Astrocyte of the spinal cord (primary cell): ENCODE measurements around the gene POU2AF3.
A peak's percentile ranks its signal among the peaks of the same experiment; 100 is the strongest.
"Not testable (repeated sequence)": the region's sequence is repeated elsewhere in the genome, so short reads cannot be mapped to it uniquely, and the experiment has no call there.

Experiments
- DNase-seq: peaks from one replicate; pipeline ENCODE4 v3.0.0; 2011; ENCODE audit warnings: low read depth, low spot score
- H3K4me3 ChIP-seq: 2 replicates; pipeline ENCODE4 v1.5.1; 2011; ENCODE audit warnings: low read depth, mild to moderate bottlenecking, low read length, moderate library complexity
- CTCF ChIP-seq: IDR thresholded peaks from 2 replicates; pipeline ENCODE4 v1.5.1; 2012; ENCODE audit warnings: low read depth, mild to moderate bottlenecking, low read length, inconsistent platforms
- in situ Hi-C: cut with HindIII; loops from 2 replicates; pipeline ENCODE4 v1.10.0; 2017; ENCODE audit warnings: low sequenced_read_pairs

POU2AF3 gene

GRCh38 chr11:111310723-111311122, 12.4 kb downstream of the POU2AF3 start:
- in situ Hi-C loops = no loop called here
- TF ChIP-seq CTCF = no peak
- DNase-seq = no peak
- no peak overlapping the region for H3K4me3 ChIP-seq

GRCh38 chr11:111312076-111312475, 13.7 kb downstream of the POU2AF3 start:
- DNase-seq = no peak
- in situ Hi-C loops = no loop called here
- H3K4me3 ChIP-seq = no peak overlapping the region
- TF ChIP-seq CTCF = no peak

- no peak for DNase-seq
- H3K4me3 ChIP-seq = no peak overlapping the region
- in situ Hi-C loops = no loop called here
- no peak for TF ChIP-seq CTCF
These were observed 20.9 kb downstream of the POU2AF3 start for GRCh38 chr11:111319296-111319695.

GRCh38 chr11:111320199-111320598, 21.9 kb downstream of the POU2AF3 start:
- DNase-seq, in situ Hi-C loops, H3K4me3 ChIP-seq: not testable (repeated sequence)

- H3K4me3 ChIP-seq = no peak overlapping the region
- in situ Hi-C loops = no loop called here
- no peak for DNase-seq
- no peak for TF ChIP-seq CTCF
These were observed 22.6 kb downstream of the POU2AF3 start for GRCh38 chr11:111320728-111321568.

GRCh38 chr11:111322534-111322933, 24.2 kb downstream of the POU2AF3 start:
- in situ Hi-C loops = no loop called here
- no peak overlapping the region for H3K4me3 ChIP-seq
- no peak for TF ChIP-seq CTCF
- no peak for DNase-seq

GRCh38 chr11:111324277-111324720, 26.0 kb downstream of the POU2AF3 start:
- DNase-seq = peak; percentile 70
- no peak overlapping the region for H3K4me3 ChIP-seq
- in situ Hi-C loops = no loop called here
- no peak for TF ChIP-seq CTCF
